IgD-negative memory B cell (primary cell): ENCODE results near the gene C2CD4B. TPM values are rescaled to one million over a fixed set of nuclear protein-coding genes. Genes with fewer than 3 reads are reported as not detected.
A peak's percentile ranks its signal among the peaks of the same experiment; 100 is the strongest.

Experiments
- H3K27ac Mint-ChIP-seq, 3 donors: one replicate each; pipeline ENCODE4 v1.8.0; 2020 to 2022; ENCODE audit warnings: mild to moderate bottlenecking in 3 of 3, mixed read lengths in 3 of 3, moderate library complexity in 1 of 3
- H3K27me3 Mint-ChIP-seq: one replicate; pipeline ENCODE4 v1.8.0; 2021; ENCODE audit warnings: mixed read lengths
- H3K36me3 Mint-ChIP-seq: one replicate; pipeline ENCODE4 v1.8.0; 2020; ENCODE audit warnings: mild to moderate bottlenecking, mixed read lengths
- H3K4me1 Mint-ChIP-seq, 3 donors: one replicate each; pipeline ENCODE4 v1.8.0; 2020 to 2022; ENCODE audit warnings: mixed read lengths in 3 of 3, mild to moderate bottlenecking in 1 of 3
- H3K4me3 Mint-ChIP-seq, 4 donors: one replicate each; pipeline ENCODE4 v1.8.0; 2020 to 2022; ENCODE audit warnings: mild to moderate bottlenecking in 4 of 4, mixed read lengths in 4 of 4, moderate library complexity in 3 of 4
- H3K9me3 Mint-ChIP-seq, 3 donors: one replicate each; pipeline ENCODE4 v1.8.0; 2020 to 2021; ENCODE audit warnings: mixed read lengths in 3 of 3, mild to moderate bottlenecking in 1 of 3
- polyA plus RNA-seq: library from polyadenylated mRNA; unstranded; fragments of 300-500 nt; fragmentation: Illumina TruSeq; gene quantifications from one replicate; pipeline ENCODE4 v1.2.3, GENCODE V29; 2021

Gene C2CD4B
- polyA plus RNA-seq, 1 donor from 2014 or later = not detected

DNA sequence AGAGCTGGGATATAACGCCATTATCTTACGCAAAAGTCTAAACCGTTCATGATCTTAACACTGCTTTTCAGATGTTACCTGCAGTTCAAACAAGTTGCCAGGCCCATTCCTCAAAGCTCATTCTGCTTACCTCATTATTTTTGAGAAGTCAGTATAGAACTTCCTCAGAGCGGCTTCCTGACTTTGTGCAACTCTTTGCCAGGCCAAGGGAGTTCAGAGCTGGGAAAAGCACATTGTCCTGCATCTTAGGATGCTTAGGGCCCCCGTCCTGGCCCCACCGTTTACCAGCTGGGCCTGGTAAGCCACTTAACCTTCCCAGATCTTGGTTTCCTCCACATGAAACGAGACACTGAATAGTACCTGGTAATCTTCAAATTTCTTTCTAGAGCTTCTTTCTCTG, 6.8 kb upstream of the C2CD4B start:
- H3K27me3 Mint-ChIP-seq = peaks cover 25% of the 10 kb centered on the region

DNA sequence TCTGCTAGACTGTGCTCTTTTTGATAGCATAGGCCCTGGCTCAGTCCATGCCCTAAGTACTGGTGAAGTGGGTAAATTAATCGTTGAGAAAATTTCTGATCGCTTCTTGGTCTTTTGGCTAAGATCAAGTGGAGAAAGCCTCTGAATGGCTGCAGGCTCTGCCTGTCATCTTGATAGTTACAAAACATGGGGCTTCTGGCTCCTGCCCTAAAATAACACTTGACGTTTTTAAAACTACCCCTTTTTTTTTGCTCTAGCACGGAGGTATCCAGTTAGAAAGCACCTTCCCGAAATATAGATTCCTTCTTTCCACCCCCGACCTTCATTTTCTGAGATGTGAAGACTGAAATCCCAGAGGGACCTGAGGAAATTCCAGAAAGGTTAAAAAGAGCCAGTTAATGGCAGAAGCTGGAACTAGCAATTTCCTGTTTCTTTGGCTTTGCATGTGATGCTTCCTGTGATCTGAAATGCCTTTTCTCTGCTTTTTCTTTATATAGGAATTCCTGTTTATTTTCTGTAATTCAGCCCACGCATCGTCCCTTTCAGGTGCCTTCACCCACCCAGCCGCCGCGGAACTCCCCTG, 799 bp upstream of the C2CD4B start:
- Mint-ChIP-seq H3K36me3 (no peaks in the 10 kb centered on the region), H3K4me1 (peaks cover 9 to 14% (median 12%) of the 10 kb centered on the region in 3 donors), H3K27ac (peak overlapping the region in 1 of 3 donors; percentile 50)

More for the DNA sequence above, 6.8 kb upstream of the C2CD4B start:
- Mint-ChIP-seq H3K36me3 (no peaks in the 10 kb centered on the region), H3K4me3 (no peak overlapping the region), H3K4me1 (no peaks in the 10 kb centered on the region), H3K27ac (no peak overlapping the region), H3K9me3 (no peaks in the 10 kb centered on the region)

DNA sequence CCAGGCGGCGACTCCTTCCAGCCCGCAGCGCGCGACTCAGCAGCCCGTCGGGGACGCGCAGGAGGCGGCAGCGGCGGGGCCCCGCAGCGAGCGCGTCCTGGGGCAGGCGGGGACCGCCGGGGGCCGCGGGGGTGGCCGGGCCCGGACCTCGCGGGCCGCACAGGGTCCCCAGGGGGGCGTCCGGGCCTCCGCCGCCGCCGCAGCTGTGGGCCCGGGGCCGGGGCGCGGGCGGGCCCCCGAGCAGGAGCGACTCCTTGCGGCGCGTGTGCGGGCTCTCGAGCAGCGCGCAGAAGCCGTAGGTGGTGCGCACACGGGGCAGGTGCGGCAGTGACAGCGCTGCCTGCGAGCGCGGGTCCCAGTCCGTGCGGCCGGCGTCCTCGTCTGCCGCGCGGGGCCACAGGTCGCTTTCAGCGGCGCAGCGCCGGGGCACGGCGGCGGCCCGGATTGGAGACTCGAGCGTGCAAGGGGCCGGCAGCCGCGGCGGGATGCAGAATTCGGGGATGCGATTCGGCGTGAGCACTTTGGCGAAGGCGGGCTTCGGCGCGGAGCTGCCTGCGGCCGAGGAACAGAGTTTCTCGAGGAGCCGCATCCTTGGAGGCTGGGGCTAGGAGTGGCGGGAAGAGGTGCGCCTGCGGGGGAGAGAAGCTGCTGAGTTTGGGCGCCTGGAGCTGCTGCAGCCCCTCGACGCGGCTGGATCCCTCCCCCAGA, 535 bp downstream of the C2CD4B start:
- H3K4me3 Mint-ChIP-seq = peak overlapping the region in 3 of 4 donors; percentile 58 to 81 (median 81)
- H3K4me1 Mint-ChIP-seq = peaks cover 9 to 14% (median 12%) of the 10 kb centered on the region in 3 donors
- H3K9me3 Mint-ChIP-seq = no peaks in the 10 kb centered on the region
- H3K27me3 Mint-ChIP-seq = peaks cover 47% of the 10 kb centered on the region
- H3K36me3 Mint-ChIP-seq = no peaks in the 10 kb centered on the region
- H3K27ac Mint-ChIP-seq = no peak overlapping the region

More for the DNA sequence above, 799 bp upstream of the C2CD4B start:
- H3K4me3 Mint-ChIP-seq = peak overlapping the region in 2 of 4 donors; percentile 75 to 83
- H3K27me3 Mint-ChIP-seq = peaks cover 43% of the 10 kb centered on the region
- no peaks in the 10 kb centered on the region for H3K9me3 Mint-ChIP-seq

DNA sequence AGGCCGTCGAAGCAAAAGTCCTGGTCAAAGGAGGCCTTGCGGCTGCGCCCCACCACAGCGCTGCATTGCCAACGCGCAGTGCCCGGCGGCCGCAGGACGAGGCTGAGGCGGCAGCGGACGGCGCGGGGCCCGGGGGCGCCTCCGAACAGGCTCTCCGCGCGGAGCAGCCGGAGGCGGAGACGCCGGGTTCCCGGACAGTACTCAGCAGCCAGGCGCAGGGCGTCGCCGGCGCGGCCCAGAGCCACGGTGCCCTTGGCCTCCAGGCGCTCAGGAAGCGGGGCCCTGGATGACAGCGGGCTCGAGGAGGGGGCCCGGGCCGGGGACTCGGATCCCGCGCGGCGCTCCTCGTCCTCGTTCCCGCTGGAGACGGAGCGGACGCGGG, 1.1 kb downstream of the C2CD4B start:
- Mint-ChIP-seq H3K4me3 (no peak overlapping the region), H3K9me3 (no peaks in the 10 kb centered on the region), H3K4me1 (peaks cover 9 to 14% (median 12%) of the 10 kb centered on the region in 3 donors), H3K36me3 (no peaks in the 10 kb centered on the region), H3K27ac (no peak overlapping the region), H3K27me3 (peaks cover 50% of the 10 kb centered on the region)

DNA sequence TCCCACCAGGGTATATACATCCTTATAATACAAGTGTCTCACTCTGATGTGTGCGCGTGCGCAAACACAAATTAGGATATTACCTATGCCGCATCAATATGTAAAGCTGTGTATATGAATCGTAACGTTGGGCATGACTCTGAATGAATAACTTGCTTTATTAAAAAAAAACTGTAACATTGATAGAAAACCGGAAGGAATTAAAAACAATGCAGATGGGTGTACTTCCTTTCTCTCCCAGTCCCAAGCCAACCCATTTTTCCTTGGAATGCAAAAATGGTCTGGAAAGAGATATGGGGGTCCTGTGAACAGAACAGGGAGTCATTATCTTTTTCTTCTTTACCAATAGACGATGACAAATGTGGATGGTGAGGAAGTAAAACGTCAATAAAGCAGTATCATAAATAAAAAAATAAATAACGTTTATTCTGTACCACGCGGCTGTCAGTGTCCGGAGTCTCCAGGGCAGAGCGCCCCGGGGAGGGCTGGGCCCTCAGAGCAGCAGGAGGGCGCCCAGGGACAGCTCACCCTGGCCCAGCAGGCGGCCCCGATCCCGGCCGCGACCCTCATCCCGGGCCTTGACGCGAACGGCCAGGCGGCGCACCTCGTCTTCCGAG, 1.6 kb downstream of the C2CD4B start:
- H3K4me1 Mint-ChIP-seq = peaks cover 9 to 14% (median 12%) of the 10 kb centered on the region in 3 donors
- H3K9me3 Mint-ChIP-seq = peaks cover 0 to 4% (median 4%) of the 10 kb centered on the region in 3 donors
- peak overlapping the region in 2 of 4 donors; percentile 50 to 61 for H3K4me3 Mint-ChIP-seq
- H3K27ac Mint-ChIP-seq = no peak overlapping the region
- H3K27me3 Mint-ChIP-seq = peaks cover 52% of the 10 kb centered on the region
- H3K36me3 Mint-ChIP-seq = no peaks in the 10 kb centered on the region

DNA sequence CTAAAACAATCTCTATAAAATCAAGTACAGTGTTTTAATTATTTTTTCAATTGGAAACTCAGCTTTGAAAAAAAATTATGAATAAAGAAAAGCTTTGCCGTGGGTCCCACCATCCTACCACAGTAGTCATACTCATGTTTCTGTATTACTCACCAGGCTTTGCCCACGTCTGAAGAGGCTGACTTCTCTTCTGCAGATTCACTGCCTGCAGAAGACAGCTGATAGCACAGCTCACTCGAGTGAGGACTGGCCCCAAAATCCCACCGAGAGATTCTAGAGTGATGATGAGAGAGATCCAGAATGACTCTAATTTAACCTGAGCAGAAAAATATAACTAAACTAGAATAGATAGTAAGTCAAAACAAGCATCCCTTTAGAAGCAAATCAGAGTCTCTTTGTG, 11.9 kb downstream of the C2CD4B start:
- peaks cover 5% of the 10 kb centered on the region for H3K27me3 Mint-ChIP-seq
- H3K36me3 Mint-ChIP-seq = peaks cover 3% of the 10 kb centered on the region
- H3K4me1 Mint-ChIP-seq = no peaks in the 10 kb centered on the region
- H3K9me3 Mint-ChIP-seq = peaks cover 0 to 12% (median 8%) of the 10 kb centered on the region in 3 donors
- no peak overlapping the region for H3K4me3 Mint-ChIP-seq
- H3K27ac Mint-ChIP-seq = no peak overlapping the region

DNA sequence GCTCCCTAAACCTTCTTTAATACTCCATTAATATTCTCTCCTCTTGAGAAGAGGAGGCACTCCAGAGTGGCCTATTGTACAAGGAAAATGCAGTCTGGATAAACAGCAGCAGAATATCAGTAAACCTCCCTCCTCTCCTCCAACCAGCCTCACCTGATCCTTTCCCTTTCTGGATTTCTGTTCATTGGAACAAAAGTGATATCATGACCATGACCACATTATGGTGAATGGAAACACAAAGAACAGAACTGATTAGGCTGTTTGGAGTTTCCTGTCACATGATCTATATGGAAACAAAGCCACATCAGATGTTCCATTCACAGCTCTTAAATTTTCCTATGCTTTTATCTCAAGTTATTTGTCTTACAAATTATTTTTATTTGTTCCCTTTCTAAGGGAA, 14.6 kb downstream of the C2CD4B start:
- Mint-ChIP-seq H3K9me3 (no peaks in the 10 kb centered on the region), H3K27ac (no peak overlapping the region), H3K27me3 (peaks cover 3% of the 10 kb centered on the region), H3K4me1 (no peaks in the 10 kb centered on the region), H3K4me3 (no peak overlapping the region), H3K36me3 (no peaks in the 10 kb centered on the region)

DNA sequence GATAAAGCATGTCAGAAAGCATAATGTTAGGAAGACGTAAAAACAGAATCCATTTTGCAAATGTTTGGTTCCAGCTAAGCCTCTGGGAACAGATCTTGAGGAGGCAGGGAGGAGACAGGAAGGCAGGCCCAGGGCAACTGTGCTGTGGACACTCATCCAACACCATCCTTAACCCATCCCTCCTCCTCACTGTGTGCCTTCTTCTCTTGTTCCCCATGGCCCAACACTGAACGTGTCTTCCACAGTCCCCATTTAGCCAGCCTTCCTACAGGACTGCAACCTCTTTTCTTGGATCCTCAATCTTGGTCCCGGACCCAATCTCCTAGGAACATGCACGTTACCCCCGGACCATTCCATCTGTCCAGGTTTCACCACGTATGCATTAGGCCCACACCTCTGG, 15.4 kb downstream of the C2CD4B start:
- H3K4me1 Mint-ChIP-seq = no peaks in the 10 kb centered on the region
- no peaks in the 10 kb centered on the region for H3K36me3 Mint-ChIP-seq
- H3K27me3 Mint-ChIP-seq = no peaks in the 10 kb centered on the region
- H3K9me3 Mint-ChIP-seq = no peaks in the 10 kb centered on the region
- no peak overlapping the region for H3K27ac Mint-ChIP-seq
- no peak overlapping the region for H3K4me3 Mint-ChIP-seq

DNA sequence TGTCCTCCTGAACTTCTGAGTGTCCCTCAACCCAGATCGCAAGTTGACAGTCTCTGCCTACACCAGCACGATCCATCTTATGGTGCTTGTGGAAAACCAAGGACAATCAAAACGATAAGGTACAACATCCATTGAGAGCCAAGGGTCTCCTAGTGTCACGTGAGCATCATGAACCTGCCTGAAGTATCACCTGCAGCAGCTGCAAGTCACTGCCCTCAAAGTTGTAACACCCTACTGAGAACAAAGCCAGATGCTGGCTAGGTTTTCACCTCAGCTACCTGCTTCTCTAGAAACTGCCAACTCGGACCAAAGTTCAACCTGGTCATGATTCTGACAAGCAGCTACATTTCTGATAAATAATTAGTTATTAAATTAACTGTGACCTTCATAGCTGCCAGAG, 17.5 kb downstream of the C2CD4B start:
- no peaks in the 10 kb centered on the region for H3K36me3 Mint-ChIP-seq
- no peaks in the 10 kb centered on the region for H3K4me1 Mint-ChIP-seq

DNA sequence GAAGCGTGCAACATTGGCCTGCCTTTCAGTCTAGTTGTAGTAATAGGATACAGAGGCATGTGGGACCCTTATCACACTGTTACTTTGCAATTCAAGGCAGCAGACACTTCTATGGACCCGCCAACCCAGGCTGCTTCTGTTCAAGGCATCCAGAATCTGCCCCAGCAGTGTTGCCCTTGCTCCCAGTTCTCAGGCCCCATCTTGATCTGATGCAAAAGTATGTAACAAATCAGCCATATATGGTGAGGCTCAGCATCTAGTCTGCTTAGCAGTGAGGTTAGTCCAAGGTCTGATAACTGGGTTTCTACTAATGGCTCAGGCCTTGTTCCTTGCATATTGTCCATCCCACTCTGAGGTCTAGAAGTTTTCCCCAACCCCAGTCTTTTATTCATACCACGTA, 17.9 kb downstream of the C2CD4B start:
- Mint-ChIP-seq H3K27ac (no peak overlapping the region), H3K9me3 (no peaks in the 10 kb centered on the region), H3K36me3 (no peaks in the 10 kb centered on the region), H3K27me3 (no peaks in the 10 kb centered on the region), H3K4me1 (no peaks in the 10 kb centered on the region), H3K4me3 (no peak overlapping the region)

More for the DNA sequence above, 17.5 kb downstream of the C2CD4B start:
- no peaks in the 10 kb centered on the region for H3K27me3 Mint-ChIP-seq
- no peak overlapping the region for H3K4me3 Mint-ChIP-seq
- no peaks in the 10 kb centered on the region for H3K9me3 Mint-ChIP-seq
- no peak overlapping the region for H3K27ac Mint-ChIP-seq

DNA sequence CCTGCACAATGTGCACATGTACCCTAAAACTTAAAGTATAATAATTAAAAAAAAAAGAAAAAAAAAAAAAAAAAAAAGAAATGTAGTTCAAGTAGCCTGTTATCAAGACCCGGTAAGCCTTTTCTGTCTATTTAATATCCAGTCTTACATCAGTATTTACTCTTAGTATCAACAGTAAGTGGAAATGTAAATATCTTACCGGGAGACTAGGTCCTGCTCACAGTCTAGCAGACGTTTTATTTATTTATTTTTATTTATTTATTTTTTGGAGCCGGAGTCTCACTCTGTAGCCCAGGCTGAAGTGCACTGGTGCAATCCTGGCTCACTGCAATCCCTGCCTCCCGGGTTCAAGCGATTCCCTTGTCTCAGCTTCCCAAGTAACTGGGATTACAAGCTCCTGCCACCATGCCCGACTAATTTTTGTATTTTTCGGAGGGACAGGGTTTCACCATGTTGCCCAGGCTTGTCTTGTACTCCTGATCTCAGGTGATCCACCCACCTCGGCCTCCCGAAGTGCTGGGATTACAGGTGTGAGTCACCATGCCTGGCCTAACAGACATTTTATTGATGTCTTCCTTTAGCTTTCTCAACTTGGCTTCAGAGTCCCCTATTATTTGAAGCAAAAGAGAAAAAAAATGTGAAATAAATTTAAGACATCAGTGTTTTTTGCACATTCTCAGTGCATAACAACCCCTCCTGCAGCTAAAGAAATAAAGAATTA, 19.9 kb downstream of the C2CD4B start:
- H3K36me3 Mint-ChIP-seq = peaks cover 2% of the 10 kb centered on the region
- peaks cover 2% of the 10 kb centered on the region for H3K27me3 Mint-ChIP-seq
- no peaks in the 10 kb centered on the region for H3K4me1 Mint-ChIP-seq
- H3K9me3 Mint-ChIP-seq = no peaks in the 10 kb centered on the region
- H3K27ac Mint-ChIP-seq = peak overlapping the region in 1 of 3 donors; percentile 19
- H3K4me3 Mint-ChIP-seq = no peak overlapping the region

DNA sequence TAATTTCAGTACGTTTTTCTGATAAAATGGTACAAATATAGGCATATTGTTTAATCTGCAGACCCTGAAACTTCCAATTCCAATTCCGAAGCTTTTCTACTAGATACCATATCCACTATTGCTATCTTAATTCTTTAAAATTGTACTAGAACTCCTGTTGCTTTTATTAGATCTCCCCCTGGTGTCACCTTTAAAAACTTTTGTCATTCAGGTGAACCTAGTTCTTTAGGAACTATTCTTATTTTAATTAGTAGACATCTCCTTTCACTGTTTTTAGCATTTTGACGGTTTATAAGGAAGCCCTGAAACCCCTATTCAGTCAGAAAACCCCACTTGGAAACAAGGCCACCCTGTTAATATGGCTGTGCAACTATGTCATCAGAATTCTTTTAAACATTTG, 22.3 kb downstream of the C2CD4B start:
- Mint-ChIP-seq H3K9me3 (no peaks in the 10 kb centered on the region), H3K27ac (no peak overlapping the region), H3K27me3 (peaks cover 9% of the 10 kb centered on the region), H3K4me3 (no peak overlapping the region), H3K36me3 (peaks cover 2% of the 10 kb centered on the region), H3K4me1 (no peaks in the 10 kb centered on the region)

DNA sequence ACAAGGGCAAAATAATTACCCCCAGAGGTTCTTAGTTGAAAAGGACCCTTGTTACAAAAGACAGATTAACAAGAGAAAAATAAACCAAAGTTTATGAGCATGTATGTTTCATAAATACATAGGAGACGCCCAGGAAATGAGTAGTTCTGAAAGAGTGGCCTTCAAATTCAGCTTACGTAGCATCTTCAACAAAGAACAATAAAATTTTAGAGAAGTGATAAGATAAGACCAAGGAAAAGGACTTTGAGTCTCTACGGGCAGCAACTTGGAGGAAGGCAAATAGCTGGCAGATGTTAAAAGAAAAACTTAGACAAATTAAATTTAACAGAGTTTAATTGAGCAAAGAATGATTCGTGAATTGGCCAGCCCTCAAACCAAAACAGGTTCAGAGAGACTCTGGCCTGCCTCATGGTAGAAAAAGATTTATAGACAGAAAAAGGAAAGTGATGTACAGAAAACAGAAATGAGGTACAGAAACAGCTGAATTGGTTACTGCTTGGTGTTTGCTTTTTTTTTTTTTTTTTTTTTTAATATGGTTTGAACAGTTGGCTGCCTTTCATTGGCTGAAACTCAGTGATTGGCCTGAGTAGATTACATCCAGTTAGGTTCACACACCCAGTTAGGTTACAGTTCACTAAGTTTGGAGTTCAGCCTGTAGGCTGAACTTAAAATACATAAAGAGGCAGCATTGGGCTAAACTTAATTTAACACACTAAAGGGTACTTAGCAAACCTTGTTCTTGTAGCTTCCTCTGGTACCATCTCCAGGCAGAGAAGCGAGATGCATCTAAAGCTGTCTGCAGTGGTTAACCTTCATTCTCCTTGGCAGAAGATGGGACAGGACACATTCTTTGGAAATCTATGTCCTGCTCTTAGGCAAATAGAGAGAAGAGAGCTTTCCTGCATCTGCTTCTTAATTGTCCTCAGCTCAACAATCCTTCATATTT, 23.2 kb downstream of the C2CD4B start:
- H3K36me3 Mint-ChIP-seq = peaks cover 2% of the 10 kb centered on the region
- H3K9me3 Mint-ChIP-seq = no peaks in the 10 kb centered on the region
- peaks cover 9% of the 10 kb centered on the region for H3K27me3 Mint-ChIP-seq
- no peak overlapping the region for H3K27ac Mint-ChIP-seq
- no peak overlapping the region for H3K4me3 Mint-ChIP-seq
- no peaks in the 10 kb centered on the region for H3K4me1 Mint-ChIP-seq

DNA sequence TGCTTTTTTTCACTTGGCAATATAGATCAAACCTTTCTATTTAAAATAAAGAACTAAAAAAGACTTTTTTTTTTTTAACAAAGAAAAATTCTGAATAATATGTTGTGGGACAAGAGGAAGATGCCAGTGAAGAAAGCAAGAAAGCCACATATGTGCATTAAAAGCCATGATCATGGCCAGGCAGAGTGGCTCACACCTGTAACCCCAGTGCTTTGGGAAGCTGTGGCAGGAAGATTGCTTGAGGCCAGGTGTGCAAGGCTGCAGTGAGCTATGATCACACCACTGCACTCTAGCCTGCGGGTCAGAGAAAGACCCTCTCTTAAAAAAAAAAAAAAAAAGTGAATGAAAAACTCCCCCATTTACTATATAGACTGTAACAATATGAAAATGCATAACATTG, 23.9 kb downstream of the C2CD4B start:
- Mint-ChIP-seq H3K36me3 (peaks cover 2% of the 10 kb centered on the region), H3K9me3 (no peaks in the 10 kb centered on the region), H3K27me3 (peaks cover 10% of the 10 kb centered on the region), H3K4me1 (no peaks in the 10 kb centered on the region), H3K27ac (no peak overlapping the region), H3K4me3 (no peak overlapping the region)
